Fibroblast of gingiva (primary cell): ENCODE measurements around the gene BMP8B.

Experiments
- DNase-seq: peaks from one replicate; pipeline ENCODE4 v3.0.0-alpha.2; 2011; ENCODE audit warnings: low read depth

The BMP8B gene

DNA sequence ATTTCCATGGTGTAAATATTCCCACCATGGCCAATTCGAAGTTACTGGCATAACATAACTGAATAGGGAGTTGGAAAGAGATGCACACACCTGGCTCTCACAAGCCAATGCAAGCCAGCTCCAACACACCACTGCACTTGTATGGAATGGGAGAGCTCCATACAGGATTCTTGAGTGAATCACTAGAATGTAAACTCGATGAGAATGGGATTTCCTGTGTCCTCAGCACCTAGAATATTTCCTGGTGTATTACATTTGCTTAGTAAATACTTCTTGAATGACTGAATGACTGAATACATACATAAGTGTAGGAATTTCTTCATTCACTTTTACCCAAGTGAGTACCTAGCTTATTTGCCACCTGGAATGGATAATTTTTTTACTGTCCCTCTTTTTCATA lies 66.2 kb downstream of the BMP8B start:
- DNase-seq, result no peak

DNA sequence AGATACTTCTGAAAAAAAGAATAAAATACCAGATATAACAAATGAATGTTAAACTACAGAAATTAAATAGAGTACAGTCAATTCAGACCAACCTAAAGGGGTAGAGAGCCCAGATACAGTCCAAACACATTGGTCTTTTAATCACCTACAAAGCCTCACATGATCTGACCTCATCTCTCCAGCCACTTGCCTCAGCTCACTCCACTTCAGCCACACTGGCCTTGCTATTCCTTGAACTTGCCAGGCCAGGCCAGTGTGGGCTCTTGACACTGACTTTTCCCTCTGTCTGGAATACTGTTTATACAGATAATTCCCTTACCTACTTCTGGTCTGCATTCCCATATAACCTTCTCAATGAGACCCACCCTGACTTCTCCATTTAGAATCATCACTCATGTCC lies 67.0 kb downstream of the BMP8B start:
- DNase-seq, result no peak

DNA sequence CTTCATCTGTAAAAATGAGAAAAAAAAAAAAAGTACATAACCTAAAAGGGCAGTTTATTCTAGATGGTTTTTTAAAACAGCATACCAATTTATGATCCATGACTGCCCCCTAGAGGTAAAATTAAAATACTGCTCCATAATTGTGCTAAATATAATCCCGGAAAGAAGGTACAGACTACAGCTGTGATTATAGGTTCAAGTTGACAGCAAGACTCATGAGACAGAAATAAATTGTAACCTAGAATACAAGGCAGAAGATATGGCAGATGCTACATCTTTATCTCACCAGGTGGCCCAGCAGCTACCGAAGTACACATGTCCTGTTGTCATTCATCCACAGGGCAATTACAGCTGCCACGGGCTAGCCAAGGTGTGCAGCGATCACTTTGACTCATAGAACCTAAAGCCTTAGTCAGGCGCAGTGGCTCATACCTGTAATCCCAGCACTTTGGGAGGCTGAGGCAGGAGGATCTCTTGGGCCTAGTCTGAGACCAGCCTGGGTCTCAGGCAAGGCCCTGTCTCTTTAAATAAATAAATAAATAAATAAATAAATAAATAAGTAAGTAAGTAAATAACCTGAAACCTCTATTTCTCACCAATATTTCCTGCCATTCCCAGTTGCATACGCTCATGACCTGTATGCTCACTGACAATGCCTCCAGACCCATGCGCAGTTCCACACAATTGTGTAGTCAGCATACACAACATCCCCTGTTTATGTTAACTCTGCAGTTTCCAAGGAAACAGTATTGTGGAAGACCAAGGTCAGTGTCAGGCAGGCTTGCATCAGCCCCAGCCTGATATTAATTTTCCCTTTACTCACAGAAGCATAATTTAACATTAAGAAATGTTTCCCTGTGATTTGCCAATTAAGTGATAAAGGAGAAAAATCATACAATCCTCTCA lies 68.3 kb downstream of the BMP8B start:
- peak; percentile 36 for DNase-seq

DNA sequence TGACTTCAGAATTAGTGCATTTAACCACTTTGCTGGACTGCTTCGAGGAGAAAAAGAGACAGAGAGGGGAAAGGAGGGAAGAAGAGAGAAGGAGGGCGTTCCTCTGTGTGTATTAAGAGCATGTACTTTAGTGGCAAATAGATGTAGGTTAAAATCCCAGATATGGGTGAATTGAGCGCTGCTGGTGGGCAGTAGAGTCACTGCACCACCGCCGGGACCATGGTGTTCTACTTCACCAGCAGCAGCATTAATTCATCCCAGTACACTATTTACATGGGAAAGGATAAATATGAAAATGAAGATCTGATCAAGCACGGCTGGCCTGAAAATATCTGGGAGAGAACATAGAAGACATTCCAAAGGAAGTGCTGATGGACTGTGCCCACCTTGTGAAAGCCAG lies 70.9 kb downstream of the BMP8B start:
- DNase-seq, result no peak

DNA sequence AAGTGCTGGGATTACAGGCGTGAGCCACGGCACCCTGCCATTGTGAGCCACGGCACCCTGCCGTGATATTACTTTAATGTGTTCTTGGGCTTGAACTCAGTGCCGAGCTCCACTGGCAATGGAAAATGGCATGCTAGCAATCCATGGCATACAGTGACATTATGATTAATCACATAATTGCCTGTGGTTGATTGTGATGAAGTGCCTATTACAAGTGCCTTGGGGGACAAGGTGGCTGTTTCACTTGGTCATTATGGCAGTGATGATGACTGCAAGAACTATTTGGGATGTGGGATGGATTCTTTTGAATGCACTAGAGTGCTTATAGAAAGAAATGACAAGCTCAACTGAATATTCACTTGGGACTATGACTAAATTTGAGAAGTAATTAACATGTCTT lies 75.1 kb downstream of the BMP8B start:
- no peak for DNase-seq

DNA sequence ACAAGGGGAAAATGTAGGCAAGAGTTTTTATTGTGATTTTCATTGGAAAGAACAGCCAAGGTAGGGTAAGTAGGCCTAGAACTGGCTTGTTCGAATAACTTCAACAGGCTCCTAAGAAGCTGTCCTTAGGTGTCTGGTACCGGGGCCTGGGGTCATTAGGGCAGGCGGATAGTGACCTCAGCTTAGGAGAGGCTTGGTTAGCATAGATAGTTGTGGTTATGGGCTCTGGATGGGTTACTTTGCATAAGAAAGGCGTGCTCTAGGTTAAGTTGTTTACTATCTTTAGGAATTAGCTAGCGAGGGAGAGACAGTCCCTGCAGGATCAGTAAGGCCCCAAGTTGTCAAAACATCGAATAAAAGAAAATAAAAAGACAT lies 76.7 kb downstream of the BMP8B start:
- DNase-seq, result no peak

DNA sequence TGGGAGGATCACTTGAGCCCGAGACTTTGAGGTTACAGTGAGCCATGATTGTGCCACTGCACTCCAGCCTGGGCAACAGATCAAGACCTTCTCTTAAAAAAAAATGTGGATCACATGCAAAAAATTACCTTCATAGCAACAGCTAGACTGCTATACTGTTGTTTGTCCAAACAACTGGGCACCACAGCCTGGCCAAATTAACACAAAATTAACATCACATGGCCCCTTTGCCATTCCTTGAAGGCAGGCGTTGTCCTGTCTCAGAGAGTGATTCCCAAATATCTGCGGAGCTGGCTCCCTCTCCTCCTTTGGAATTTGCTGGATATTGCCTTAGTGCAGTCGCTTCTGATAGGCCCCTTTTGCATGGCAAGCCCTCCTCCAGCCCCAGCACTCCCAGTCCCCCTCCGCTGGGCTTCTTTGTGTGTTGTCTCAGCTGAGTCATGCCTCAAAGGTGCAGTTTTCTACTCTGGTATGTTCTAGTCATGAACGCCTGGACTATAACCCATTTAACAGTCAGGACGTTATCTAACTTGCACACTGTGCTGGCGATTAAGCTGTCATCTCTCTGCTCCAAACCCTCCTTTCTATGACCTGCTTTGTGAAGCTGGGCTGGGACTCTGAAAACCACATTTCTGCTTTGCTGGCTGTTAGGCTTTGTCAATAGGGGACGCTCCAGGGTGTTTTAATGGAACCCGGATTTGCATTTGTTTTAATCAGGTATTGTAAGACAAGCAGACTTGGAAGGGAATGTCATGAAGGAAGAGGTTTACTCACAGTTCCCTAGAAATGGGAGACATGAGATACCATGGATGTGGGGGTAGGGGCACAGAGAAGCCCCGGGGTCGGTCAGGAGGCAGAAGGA lies 77.3 kb downstream of the BMP8B start:
- no peak for DNase-seq

DNA sequence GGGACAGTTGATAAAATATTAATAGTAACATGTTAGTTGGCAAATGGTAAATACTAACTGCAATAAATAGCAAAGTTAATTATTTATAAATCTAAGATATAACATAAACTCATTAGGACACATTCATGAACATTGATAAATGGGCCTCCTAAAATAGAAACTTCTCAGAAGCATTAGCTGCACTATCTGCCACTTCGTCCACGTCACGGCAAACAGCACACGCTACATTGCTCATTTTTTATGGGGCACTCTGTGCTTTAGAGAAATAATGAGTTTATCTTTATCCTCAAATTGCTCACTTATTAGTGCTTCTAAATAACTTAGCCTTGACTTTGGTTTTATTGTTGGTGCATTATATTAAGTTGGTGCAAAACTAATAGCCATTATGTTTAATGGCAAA lies 81.2 kb downstream of the BMP8B start:
- no peak for DNase-seq
